PFSK-1 (cell line): Measurements from ENCODE around the gene TP53BP1.

Experiments used
- FOXP2 ChIP-seq: optimal IDR thresholded peaks from 2 replicates; pipeline ENCODE3; 2011; ENCODE audit warnings: borderline replicate concordance, control low read depth, inconsistent platforms; ENCODE audit not compliant: insufficient read depth; ENCODE audit errors: extremely low read length, extremely low read depth
- POLR2AphosphoS5 ChIP-seq: IDR thresholded peaks from 2 replicates; pipeline ENCODE4 v1.6.1; 2012; ENCODE audit warnings: low read depth, mild to moderate bottlenecking, control low read depth, low read length, moderate library complexity
- REST ChIP-seq, 2 experiments: IDR thresholded peaks; 2 replicates each; pipeline versions ENCODE4 v1.6.1 to v1.8.0; 2011 to 2012; ENCODE audit warnings: low read depth in 2 of 2, low read length in 2 of 2, control low read depth in 1 of 2, inconsistent platforms in 1 of 2, mild to moderate bottlenecking in 1 of 2, moderate library complexity in 1 of 2; ENCODE audit not compliant: insufficient read depth in 1 of 2
- SIN3A ChIP-seq: IDR thresholded peaks from 2 replicates; pipeline ENCODE4 v1.6.1; 2012; ENCODE audit warnings: mild to moderate bottlenecking, low read length, moderate library complexity, borderline replicate concordance; ENCODE audit not compliant: insufficient read depth
- TAF1 ChIP-seq: IDR thresholded peaks from 2 replicates; pipeline ENCODE4 v1.6.1; 2012; ENCODE audit warnings: low read length, control low read depth, borderline replicate concordance; ENCODE audit not compliant: insufficient read depth

TP53BP1 gene

GRCh38 chr15:43505738-43506137 is 12.8 kb upstream of the TP53BP1 start:
- TF ChIP-seq TAF1 (no peak), SIN3A (no peak), FOXP2 (no peak), POLR2AphosphoS5 (no peak), REST (IDR thresholded peaks at IDR 0.05; ENCODE audit: insufficient read depth in 1 of 2, low read depth in 2 of 2, low read length in 2 of 2) (no peak)

GRCh38 chr15:43499635-43500034 is 6.7 kb upstream of the TP53BP1 start:
- no peak for TF ChIP-seq SIN3A
- TF ChIP-seq REST (IDR thresholded peaks at IDR 0.05; ENCODE audit: insufficient read depth in 1 of 2, low read depth in 2 of 2, low read length in 2 of 2): no peak
- TF ChIP-seq POLR2AphosphoS5: no peak
- no peak for TF ChIP-seq TAF1
- no peak for TF ChIP-seq FOXP2

- TF ChIP-seq TAF1 (no peak), FOXP2 (no peak), REST (IDR thresholded peaks at IDR 0.05; ENCODE audit: insufficient read depth in 1 of 2, low read depth in 2 of 2, low read length in 2 of 2) (no peak), POLR2AphosphoS5 (no peak), SIN3A (no peak)
These were observed 6.0 kb upstream of the TP53BP1 start for GRCh38 chr15:43498990-43499389.

- TF ChIP-seq TAF1: no peak
- TF ChIP-seq FOXP2: no peak
- no peak for TF ChIP-seq SIN3A
- no peak for TF ChIP-seq POLR2AphosphoS5
- TF ChIP-seq REST (IDR thresholded peaks at IDR 0.05; ENCODE audit: insufficient read depth in 1 of 2, low read depth in 2 of 2, low read length in 2 of 2): no peak
These were observed 932 bp upstream of the TP53BP1 start for GRCh38 chr15:43493703-43494472.
